Glomerular endothelial cell (primary cell): ENCODE measurements around the gene CECR2. TPM values are rescaled to one million over a fixed set of nuclear protein-coding genes. Genes with fewer than 3 reads are reported as not detected.

Source experiments
- DNase-seq: peaks from one replicate; pipeline ENCODE4 v3.0.0-alpha.2; 2011; ENCODE audit warnings: low read depth, low spot score; ENCODE audit errors: extremely low read depth
- total RNA-seq: library from RNA; depleted of rRNA; stranded (reverse); fragments of >200 nt; gene quantifications from 2 replicates; pipeline ENCODE4 v1.2.3, GENCODE V29; 2015

Gene CECR2
- total RNA-seq, 1 donor from 2014 or later: 1.5 TPM

DNA sequence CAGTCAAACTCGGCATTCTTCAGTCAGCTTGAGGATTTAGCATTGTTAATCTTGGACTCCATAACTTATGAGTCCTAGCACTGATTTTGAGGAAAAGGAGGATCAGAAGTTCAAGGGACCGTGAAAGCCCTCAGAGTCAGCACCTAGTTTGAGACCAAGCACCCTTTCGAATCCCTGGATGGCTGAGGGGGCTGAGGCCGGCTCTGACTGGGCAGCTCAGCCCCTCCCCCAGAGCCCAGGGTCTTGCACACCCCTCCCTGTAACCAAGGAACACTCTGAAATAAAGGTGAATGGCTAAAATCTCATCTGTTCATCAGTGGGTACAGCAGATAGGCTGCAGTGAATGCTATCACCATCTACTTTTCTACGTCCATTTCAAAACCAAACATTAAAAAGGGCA lies 221.3 kb downstream of the CECR2 start:
- DNase-seq: no peak

DNA sequence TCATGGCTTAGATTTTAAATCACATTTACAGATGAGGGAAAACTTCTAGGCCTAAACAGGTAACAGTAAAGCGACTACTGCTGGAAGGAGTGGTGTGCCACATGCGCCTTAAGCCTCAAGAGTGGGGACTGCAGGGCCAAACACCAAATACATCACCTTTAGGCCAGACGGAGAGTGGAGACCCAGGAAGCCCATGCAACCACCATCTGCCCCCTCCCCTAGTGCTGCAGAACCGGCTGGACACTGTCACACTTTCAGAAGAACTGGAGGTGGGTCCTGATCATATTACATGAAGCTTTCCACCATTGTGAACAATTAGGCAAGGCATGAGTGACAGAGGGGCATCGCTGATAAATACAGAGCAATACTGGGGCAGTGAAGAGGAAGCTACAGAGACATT lies 222.9 kb downstream of the CECR2 start:
- DNase-seq: no peak

DNA sequence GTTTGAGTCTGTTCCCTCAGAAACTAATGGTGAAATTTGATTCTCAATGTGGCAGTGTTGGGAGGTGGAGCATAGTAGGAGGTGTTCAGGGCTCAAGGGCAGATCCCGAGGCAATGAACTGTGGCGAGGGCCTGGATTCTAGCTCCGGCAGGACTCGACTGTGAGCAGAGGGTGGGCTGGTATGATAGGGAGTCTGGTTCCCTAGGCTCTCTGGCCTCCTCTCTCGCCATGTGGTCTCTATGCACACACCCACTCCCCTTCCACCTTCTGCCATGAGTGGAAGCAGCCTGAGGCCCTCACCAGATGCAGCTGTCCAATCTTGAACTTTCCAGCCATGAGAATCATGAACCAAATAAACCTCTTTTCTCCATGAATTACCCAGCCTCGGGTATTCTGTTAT lies 227.0 kb downstream of the CECR2 start:
- DNase-seq: no peak

DNA sequence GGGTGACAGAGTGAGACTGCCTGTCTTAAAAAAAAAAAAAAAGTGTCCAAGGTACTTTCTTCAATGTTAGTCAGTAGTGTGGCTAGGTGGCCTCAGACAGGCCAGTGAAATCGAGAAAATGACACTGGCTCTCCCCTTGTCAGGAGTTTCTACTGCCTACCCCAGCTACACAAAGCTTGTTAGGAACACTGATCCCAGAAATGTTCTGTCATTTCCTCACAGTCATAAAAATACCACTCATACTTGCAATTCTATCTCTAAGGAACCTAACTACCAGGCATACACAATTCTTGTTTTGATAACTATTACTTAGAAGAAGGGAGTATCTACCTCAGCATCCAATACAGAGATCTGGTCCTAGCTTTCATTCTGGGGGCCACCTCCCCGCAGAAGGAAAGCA lies 228.0 kb downstream of the CECR2 start:
- no peak for DNase-seq

DNA sequence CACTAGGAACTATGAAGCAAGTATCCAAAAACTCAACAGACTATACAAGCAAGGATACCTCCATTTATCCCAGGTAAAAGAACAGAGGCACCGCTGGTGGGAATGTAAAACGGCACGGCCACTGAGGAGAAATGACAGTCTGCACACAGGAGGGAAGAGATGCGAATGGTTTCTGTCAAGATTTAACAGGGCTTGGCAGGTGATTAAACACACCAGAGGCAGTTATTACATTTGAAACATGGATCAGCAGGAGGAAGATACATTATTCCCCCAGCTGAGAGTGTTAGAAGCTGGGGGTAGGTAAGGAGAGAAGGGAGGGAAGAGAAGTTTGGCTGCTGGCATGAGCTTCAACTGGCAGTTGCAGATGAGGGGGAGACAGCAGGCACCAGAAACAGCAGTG lies 229.1 kb downstream of the CECR2 start:
- no peak for DNase-seq

DNA sequence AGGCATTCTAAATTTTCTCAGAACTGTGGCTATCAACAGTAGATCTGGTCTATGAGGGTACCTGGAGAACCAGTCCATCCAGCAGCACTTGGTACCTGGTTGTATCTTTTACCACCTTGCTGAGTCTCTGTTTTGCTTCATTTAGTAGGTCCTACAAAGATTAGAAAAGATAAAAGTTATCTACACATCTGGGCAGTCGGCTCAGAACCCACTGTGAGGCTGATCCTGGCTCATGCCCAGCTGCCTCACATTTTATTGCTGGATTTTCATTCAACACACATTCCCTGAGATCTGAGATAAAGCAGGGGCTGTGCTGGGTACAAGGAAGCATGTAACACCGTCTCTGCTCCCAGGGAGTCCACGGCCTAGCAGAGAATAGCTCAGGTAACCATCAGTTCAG lies 231.8 kb downstream of the CECR2 start:
- no peak for DNase-seq

DNA sequence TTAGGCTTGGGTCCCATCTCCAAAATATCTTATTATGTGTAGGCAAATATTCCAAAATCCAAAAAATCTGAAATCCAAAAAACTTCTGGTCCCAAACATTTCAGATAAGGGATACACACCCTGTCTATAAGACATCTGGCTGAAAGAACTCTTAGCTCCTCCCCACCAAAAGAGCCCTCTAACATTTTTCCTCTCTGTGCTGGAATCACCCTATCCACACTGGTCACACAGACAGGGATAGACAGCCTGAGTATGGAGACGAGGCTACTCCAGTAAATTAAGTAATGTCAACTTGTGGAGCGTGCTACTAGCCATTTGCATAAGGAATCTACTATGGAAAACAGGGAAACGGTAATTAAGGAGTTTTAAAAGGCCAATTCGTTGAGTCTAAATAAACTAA lies 234.4 kb downstream of the CECR2 start:
- DNase-seq: no peak

DNA sequence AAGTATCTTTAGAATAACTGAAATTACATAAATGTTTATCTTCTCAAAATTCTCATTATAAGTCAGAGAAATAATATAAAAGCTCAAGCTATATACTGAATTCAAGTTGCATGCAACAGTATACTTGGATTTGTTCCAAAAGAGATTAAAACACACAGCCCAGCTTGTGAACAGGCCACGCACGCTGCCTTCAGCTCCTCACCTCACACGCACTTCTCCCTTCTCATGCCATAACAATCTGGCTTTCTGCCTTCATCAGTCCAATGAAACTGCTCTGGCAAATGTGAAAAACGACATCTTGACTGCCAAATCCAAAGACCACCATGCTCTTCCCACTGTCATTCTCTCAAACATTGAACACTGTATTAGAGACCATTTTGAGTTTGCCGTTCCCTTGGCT lies 237.2 kb downstream of the CECR2 start:
- DNase-seq: no peak

Other genes with a start within 250 kb of the CECR2 start
- gene TMEM121B, start 248.1 kb upstream of the CECR2 start, total RNA-seq: 0.68 and 0.88 TPM in 2 replicates
- 43.7 and 48.1 TPM in 2 replicates for gene HDHD5, start 210.2 kb upstream of the CECR2 start, total RNA-seq
- gene ADA2, start 150.0 kb upstream of the CECR2 start, total RNA-seq: 10.0 and 13.2 TPM in 2 replicates
- not detected in 2 replicates for gene SLC25A18, start 194.0 kb downstream of the CECR2 start, total RNA-seq